ENCODE results near the gene COBL.

The COBL gene

GRCh38 chr7:51113962-51114361 lies 202.6 kb downstream of the COBL start:
- H3K4me1 Mint-ChIP-seq: no peaks in the 10 kb centered on the region
- no peaks in the 10 kb centered on the region for H3K36me3 Mint-ChIP-seq (ENCODE audit: low read depth)
- H3K4me3 Mint-ChIP-seq: no peak overlapping the region
- no peak overlapping the region for H3K27ac Mint-ChIP-seq
- H3K27me3 Mint-ChIP-seq (ENCODE audit: low read depth): no peaks in the 10 kb centered on the region
- peaks cover 10% of the 10 kb centered on the region for H3K9me3 Mint-ChIP-seq
- TF ChIP-seq, protein P1, sequence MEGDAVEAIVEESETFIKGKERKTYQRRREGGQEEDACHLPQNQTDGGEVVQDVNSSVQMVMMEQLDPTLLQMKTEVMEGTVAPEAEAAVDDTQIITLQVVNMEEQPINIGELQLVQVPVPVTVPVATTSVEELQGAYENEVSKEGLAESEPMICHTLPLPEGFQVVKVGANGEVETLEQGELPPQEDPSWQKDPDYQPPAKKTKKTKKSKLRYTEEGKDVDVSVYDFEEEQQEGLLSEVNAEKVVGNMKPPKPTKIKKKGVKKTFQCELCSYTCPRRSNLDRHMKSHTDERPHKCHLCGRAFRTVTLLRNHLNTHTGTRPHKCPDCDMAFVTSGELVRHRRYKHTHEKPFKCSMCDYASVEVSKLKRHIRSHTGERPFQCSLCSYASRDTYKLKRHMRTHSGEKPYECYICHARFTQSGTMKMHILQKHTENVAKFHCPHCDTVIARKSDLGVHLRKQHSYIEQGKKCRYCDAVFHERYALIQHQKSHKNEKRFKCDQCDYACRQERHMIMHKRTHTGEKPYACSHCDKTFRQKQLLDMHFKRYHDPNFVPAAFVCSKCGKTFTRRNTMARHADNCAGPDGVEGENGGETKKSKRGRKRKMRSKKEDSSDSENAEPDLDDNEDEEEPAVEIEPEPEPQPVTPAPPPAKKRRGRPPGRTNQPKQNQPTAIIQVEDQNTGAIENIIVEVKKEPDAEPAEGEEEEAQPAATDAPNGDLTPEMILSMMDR (IDR thresholded peaks at IDR 0.05; ENCODE audit: unreplicated experiment in 3 of 3): no peak

GRCh38 chr7:51113560-51113959 lies 203.0 kb downstream of the COBL start:
- TF ChIP-seq, protein P1 (IDR thresholded peaks at IDR 0.05; ENCODE audit: unreplicated experiment in 3 of 3): no peak
- Mint-ChIP-seq H3K4me1 (no peaks in the 10 kb centered on the region), H3K9me3 (peaks cover 10% of the 10 kb centered on the region), H3K27me3 (ENCODE audit: low read depth) (no peaks in the 10 kb centered on the region), H3K27ac (no peak overlapping the region), H3K36me3 (ENCODE audit: low read depth) (no peaks in the 10 kb centered on the region), H3K4me3 (no peak overlapping the region)

- Mint-ChIP-seq H3K4me1 (no peaks in the 10 kb centered on the region), H3K36me3 (ENCODE audit: low read depth) (no peaks in the 10 kb centered on the region), H3K9me3 (peaks cover 3% of the 10 kb centered on the region), H3K27ac (no peak overlapping the region), H3K4me3 (no peak overlapping the region), H3K27me3 (ENCODE audit: low read depth) (peaks cover 3% of the 10 kb centered on the region)
- TF ChIP-seq, protein P1 (IDR thresholded peaks at IDR 0.05; ENCODE audit: unreplicated experiment in 3 of 3): no peak
Measured at GRCh38 chr7:51111241-51111940, 205.2 kb downstream of the COBL start.

- H3K4me3 Mint-ChIP-seq: no peak overlapping the region
Measured at GRCh38 chr7:51108134-51108533, 208.5 kb downstream of the COBL start.

GRCh38 chr7:51104278-51104677 lies 212.3 kb downstream of the COBL start:
- Mint-ChIP-seq H3K27me3 (ENCODE audit: low read depth) (peaks cover 3% of the 10 kb centered on the region), H3K4me3 (no peak overlapping the region), H3K9me3 (peaks cover 5% of the 10 kb centered on the region), H3K4me1 (no peaks in the 10 kb centered on the region), H3K27ac (no peak overlapping the region), H3K36me3 (ENCODE audit: low read depth) (no peaks in the 10 kb centered on the region)
- TF ChIP-seq, protein P1 (IDR thresholded peaks at IDR 0.05; ENCODE audit: unreplicated experiment in 3 of 3): no peak

More at GRCh38 chr7:51108134-51108533, 208.5 kb downstream of the COBL start:
- TF ChIP-seq, protein P1 (IDR thresholded peaks at IDR 0.05; ENCODE audit: unreplicated experiment in 3 of 3): no peak
- Mint-ChIP-seq H3K36me3 (ENCODE audit: low read depth) (no peaks in the 10 kb centered on the region), H3K27me3 (ENCODE audit: low read depth) (peaks cover 3% of the 10 kb centered on the region), H3K27ac (no peak overlapping the region), H3K9me3 (no peaks in the 10 kb centered on the region), H3K4me1 (no peaks in the 10 kb centered on the region)

DNA sequence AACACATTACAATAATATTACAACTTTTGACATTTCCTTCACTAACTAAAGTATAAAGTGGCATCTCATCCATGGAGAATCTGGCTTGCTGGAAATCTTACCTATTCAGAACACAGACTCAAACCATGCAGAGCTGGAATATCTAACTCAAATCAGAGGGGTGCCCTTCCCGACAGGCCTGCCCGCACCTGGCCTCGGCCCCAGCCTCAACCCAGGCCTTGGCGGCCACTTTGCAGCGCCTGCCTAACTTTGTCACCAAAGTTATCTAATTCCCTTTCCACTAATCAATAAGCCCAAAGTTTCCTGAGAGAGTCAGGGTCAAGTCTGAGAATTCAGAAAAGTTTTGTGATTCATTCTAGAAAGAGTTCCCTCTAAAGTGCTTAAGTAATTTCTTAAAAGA lies 212.9 kb downstream of the COBL start:
- peaks cover 3% of the 10 kb centered on the region for H3K27me3 Mint-ChIP-seq (ENCODE audit: low read depth)
- no peak overlapping the region for H3K4me3 Mint-ChIP-seq
- no peaks in the 10 kb centered on the region for H3K4me1 Mint-ChIP-seq
- TF ChIP-seq, protein P1 (IDR thresholded peaks at IDR 0.05; ENCODE audit: unreplicated experiment in 3 of 3): no peak
- peaks cover under 1% of the 10 kb centered on the region for H3K36me3 Mint-ChIP-seq (ENCODE audit: low read depth)
- H3K27ac Mint-ChIP-seq: no peak overlapping the region
- peaks cover 8% of the 10 kb centered on the region for H3K9me3 Mint-ChIP-seq
